HEK293T (cell line): Measurements from ENCODE around the gene PDZD8.

Source experiments
- ARNT ChIP-seq: fragments of 450-650 bp; IDR thresholded peaks from 2 replicates; pipeline ENCODE4 v1.6.1; 2017; ENCODE audit warnings: mild to moderate bottlenecking
- ELF4 ChIP-seq: fragments of 450-650 bp; IDR thresholded peaks from 2 replicates; pipeline ENCODE4 v1.6.1; 2017; ENCODE audit warnings: antibody characterized with exemption
- FOXM1 ChIP-seq: fragments of 450-650 bp; IDR thresholded peaks from 2 replicates; pipeline ENCODE4 v1.6.1; 2017; ENCODE audit warnings: mild to moderate bottlenecking, borderline replicate concordance
- LEF1 ChIP-seq: fragments of 450-650 bp; IDR thresholded peaks from 2 replicates; pipeline ENCODE4 v1.6.1; 2017; ENCODE audit warnings: mild to moderate bottlenecking, borderline replicate concordance
- PKNOX1 ChIP-seq: fragments of 450-650 bp; IDR thresholded peaks from 2 replicates; pipeline ENCODE4 v1.6.1; 2016
- TARDBP ChIP-seq: fragments of 450-650 bp; IDR thresholded peaks from 2 replicates; pipeline ENCODE4 v1.6.1; 2016
- ZNF384 ChIP-seq: fragments of 450-650 bp; IDR thresholded peaks from 2 replicates; pipeline ENCODE4 v1.6.1; 2016

DNA sequence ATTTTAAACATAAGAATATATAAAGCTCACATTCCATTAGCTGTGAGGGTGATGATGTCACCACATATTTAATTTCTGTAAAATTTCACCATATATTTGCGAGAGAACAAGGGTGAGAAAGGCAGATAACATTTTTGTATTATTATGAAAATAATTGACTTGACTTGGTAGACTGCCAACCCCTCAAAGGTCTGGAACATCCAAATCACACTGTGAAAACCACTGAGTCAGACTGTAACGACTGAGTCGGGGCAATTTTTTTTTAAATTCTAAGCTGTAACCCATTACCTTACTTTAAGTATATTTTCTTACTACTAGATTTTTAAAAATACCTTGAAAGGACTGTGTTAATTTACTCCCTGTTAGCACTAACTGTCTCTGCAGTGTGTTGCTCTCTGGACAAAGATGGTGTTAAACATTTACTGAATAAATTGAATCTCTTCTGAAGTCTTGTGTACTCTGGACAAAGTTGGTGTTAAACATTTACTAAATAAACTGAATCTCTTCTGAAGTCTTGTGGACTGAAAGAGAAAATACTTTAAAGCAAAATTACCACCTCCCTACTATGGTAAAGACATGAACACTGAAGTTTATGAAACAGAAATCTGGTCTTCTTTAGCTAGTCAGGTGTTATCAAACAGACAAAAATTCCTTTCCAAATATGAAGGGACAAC lies 14.1 kb downstream of the PDZD8 start:
- TF ChIP-seq PKNOX1 = no peak
- no peak for TF ChIP-seq ZNF384
- no peak for TF ChIP-seq FOXM1
- TF ChIP-seq TARDBP = no peak
- TF ChIP-seq ARNT = no peak
- TF ChIP-seq ELF4 = no peak
- no peak for TF ChIP-seq LEF1
